Skin epidermis (tissue), 12 donors: ENCODE results near the gene NFKBIL1.

Experiments
- H3K27ac ChIP-seq, 21 experiments: fragments of 200-600 bp; sonication (generic) in 11 of 21; one replicate each; pipeline ENCODE4 v1.5.0; 2020; ENCODE audit warnings: mild to moderate bottlenecking in 3 of 21, inconsistent platforms in 2 of 21, moderate library complexity in 2 of 21
- H3K4me3 ChIP-seq, 7 experiments: fragments of 200-600 bp; sonication (generic) in 2 of 7; one replicate each; pipeline ENCODE4 v1.5.0; 2020; ENCODE audit warnings: inconsistent platforms in 2 of 7, mild to moderate bottlenecking in 2 of 7, moderate library complexity in 1 of 7

NFKBIL1 gene

DNA sequence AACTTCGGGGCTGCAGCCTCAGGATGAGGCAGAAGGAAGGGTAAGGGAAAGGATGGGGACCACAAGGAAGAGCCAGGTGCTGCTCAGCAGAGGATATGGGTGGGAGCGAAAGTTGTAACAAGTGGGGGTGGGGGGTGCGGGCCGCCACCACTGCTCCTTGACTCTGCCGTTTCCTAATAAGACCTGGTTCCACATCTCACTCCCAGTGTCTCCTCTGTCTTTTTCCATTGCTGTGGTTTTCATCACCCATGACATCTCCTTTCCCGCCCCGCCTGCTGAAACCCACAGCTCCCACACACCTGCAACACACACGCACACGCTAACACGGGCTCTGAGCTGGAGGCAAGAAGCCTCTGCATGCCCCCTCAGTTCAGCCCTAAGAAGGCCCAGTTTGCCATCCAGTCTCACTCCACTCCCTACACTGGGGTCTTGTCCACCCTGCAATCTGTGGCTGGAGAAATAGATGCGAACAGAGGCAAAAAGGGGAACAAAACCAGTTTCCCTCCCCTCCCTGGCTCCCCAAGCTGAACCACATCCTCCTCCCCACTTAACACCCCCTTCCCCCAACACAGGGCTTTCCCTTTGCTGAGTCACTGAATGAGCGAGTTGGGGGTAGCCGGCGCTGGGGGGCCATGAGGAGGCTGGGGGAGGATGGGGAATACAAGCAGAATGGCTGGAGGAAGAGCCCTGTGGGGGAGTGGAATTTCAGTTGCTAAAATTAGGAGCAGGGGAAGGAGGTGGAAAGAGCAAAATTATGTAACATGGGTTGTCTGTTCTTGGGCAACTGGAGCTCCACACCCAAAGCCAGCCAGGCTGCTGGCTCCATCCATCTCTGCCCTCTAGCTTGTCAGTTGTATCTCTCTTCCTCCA is 11.5 kb downstream of the NFKBIL1 start:
- Histone ChIP-seq H3K4me3 (peak overlapping the region in 1 of 7 experiments; percentile 12), H3K27ac (peak overlapping the region in 19 of 21 experiments; percentile 46 to 89 (median 71))

GRCh38 chr6:31559606-31559957 is 12.2 kb downstream of the NFKBIL1 start:
- peak overlapping the region in 17 of 21 experiments; percentile 51 to 89 (median 75) for H3K27ac ChIP-seq
- H3K4me3 ChIP-seq = peak overlapping the region in 1 of 7 experiments; percentile 15

- Histone ChIP-seq H3K27ac (peak overlapping the region in 17 of 21 experiments; percentile 51 to 89 (median 75)), H3K4me3 (peak overlapping the region in 1 of 7 experiments; percentile 15)
These were observed 12.7 kb downstream of the NFKBIL1 start for GRCh38 chr6:31559958-31560696.

DNA sequence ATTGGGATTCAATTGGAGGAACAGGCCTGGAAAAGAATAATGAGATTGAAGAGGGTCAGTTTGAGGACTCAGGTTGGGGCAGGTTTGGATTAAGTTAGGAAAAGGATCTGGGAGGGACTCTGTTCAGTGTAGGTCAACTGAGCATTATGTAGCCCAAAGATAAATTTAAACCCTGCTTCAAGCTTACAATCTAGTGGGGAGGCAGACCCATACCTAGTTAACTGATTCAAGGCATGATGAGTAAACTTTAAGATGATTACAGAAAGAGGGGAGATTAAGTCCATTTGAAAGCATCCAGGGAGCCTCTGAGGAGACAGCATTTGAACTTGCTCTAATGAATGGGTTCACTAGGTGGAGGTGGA is 13.3 kb downstream of the NFKBIL1 start:
- peak overlapping the region in 17 of 21 experiments; percentile 50 to 89 (median 75) for H3K27ac ChIP-seq

GRCh38 chr6:31567531-31568370 is 20.3 kb downstream of the NFKBIL1 start:
- Histone ChIP-seq H3K27ac (peak overlapping the region in 5 of 21 experiments; percentile 0 to 78 (median 2)), H3K4me3 (no peak overlapping the region)

More for the DNA sequence above, 13.3 kb downstream of the NFKBIL1 start:
- no peak overlapping the region for H3K4me3 ChIP-seq

GRCh38 chr6:31568537-31568961 is 21.1 kb downstream of the NFKBIL1 start:
- Histone ChIP-seq H3K27ac (peak overlapping the region in 6 of 21 experiments; percentile 0 to 78 (median 20)), H3K4me3 (no peak overlapping the region)

DNA sequence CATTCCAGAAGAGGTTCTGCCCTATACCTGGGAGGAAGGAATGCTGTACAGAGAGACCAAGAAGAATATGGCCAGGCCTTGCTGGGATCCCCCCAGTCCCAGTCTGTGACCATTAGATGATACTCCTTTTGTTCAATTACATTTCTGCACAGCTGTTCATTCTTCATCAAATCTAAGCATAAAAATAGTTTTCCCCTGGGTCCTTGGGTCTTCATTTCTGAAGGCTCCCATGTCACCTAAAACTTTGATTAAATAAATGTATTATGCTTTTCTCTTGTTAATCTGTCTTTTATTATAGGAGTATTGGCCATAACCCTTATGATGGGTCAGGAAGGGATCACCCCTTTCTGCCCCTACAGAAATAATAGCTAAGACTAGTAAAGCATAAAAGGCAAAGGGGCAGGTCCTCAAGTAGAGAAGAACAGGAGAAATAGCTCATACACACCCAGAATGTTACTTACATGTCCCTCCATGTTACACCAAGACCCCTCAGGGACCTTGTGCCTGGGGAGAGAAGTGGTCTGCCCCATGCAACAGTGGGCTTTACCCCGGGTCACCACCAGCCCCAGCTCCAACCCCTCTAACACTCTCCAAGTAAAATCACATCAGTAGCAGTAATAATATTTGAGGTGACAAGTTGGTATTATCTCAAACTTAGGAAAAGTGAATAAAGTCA is 22.6 kb downstream of the NFKBIL1 start:
- no peak overlapping the region for H3K4me3 ChIP-seq
- H3K27ac ChIP-seq = peak overlapping the region in 1 of 21 experiments; percentile 78

DNA sequence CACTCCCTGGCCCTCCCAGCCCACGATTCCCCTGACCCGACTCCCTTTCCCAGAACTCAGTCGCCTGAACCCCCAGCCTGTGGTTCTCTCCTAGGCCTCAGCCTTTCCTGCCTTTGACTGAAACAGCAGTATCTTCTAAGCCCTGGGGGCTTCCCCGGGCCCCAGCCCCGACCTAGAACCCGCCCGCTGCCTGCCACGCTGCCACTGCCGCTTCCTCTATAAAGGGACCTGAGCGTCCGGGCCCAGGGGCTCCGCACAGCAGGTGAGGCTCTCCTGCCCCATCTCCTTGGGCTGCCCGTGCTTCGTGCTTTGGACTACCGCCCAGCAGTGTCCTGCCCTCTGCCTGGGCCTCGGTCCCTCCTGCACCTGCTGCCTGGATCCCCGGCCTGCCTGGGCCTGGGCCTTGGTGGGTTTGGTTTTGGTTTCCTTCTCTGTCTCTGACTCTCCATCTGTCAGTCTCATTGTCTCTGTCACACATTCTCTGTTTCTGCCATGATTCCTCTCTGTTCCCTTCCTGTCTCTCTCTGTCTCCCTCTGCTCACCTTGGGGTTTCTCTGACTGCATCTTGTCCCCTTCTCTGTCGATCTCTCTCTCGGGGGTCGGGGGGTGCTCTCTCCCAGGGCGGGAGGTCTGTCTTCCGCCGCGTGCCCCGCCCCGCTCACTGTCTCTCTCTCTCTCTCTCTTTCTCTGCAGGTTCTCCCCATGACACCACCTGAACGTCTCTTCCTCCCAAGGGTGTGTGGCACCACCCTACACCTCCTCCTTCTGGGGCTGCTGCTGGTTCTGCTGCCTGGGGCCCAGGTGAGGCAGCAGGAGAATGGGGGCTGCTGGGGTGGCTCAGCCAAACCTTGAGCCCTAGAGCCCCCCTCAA is 24.9 kb downstream of the NFKBIL1 start, which contains the start of gene LTA:
TSS of gene LTA (plus strand) at position 249 of the 871 bp plus-strand sequence. CDS start at position 703, 454 bp downstream.
- Histone ChIP-seq H3K27ac (peak within 1 kb of the TSS in 15 of 21 experiments; percentile 9 to 98 (median 61)), H3K4me3 (peak within 1 kb of the TSS in 6 of 7 experiments; percentile 10 to 33 (median 15))

- Histone ChIP-seq H3K27ac (peak overlapping the region in 8 of 21 experiments; percentile 46 to 98 (median 83)), H3K4me3 (no peak overlapping the region)
These were observed 26.1 kb downstream of the NFKBIL1 start for GRCh38 chr6:31573239-31574105.

- H3K4me3 ChIP-seq = no peak overlapping the region
- peak overlapping the region in 16 of 21 experiments; percentile 17 to 98 (median 72) for H3K27ac ChIP-seq
These were observed 27.0 kb downstream of the NFKBIL1 start for GRCh38 chr6:31574106-31575061.

GRCh38 chr6:31575335-31575901 is 28.0 kb downstream of the NFKBIL1 start, which contains the start of gene TNF:
TSS of gene TNF (plus strand) at chr6:31575565. CDS start at chr6:31575742, 177 bp downstream.
- peak within 1 kb of the TSS in 19 of 21 experiments; percentile 34 to 98 (median 72) for H3K27ac ChIP-seq
- H3K4me3 ChIP-seq = peak within 1 kb of the TSS; percentile 31 to 58 (median 40)

GRCh38 chr6:31575952-31576685 is 28.7 kb downstream of the NFKBIL1 start:
- H3K4me3 ChIP-seq = peak overlapping the region; percentile 31 to 58 (median 40)
- peak overlapping the region in 18 of 21 experiments; percentile 34 to 98 (median 72) for H3K27ac ChIP-seq

DNA sequence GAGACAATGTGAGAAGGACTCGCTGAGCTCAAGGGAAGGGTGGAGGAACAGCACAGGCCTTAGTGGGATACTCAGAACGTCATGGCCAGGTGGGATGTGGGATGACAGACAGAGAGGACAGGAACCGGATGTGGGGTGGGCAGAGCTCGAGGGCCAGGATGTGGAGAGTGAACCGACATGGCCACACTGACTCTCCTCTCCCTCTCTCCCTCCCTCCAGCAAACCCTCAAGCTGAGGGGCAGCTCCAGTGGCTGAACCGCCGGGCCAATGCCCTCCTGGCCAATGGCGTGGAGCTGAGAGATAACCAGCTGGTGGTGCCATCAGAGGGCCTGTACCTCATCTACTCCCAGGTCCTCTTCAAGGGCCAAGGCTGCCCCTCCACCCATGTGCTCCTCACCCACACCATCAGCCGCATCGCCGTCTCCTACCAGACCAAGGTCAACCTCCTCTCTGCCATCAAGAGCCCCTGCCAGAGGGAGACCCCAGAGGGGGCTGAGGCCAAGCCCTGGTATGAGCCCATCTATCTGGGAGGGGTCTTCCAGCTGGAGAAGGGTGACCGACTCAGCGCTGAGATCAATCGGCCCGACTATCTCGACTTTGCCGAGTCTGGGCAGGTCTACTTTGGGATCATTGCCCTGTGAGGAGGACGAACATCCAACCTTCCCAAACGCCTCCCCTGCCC is 29.6 kb downstream of the NFKBIL1 start:
- Histone ChIP-seq H3K27ac (peak overlapping the region in 9 of 21 experiments; percentile 37 to 98 (median 64)), H3K4me3 (peak overlapping the region; percentile 31 to 58 (median 40))

- peak overlapping the region in 6 of 7 experiments; percentile 37 to 58 (median 40) for H3K4me3 ChIP-seq
- H3K27ac ChIP-seq = peak overlapping the region in 8 of 21 experiments; percentile 40 to 98 (median 63)
These were observed 30.2 kb downstream of the NFKBIL1 start for GRCh38 chr6:31577579-31577966.
